NB4 (cell line): ENCODE data around the gene LAMB1.

Experiments used
- MYC ChIP-seq: IDR thresholded peaks from 2 replicates; pipeline ENCODE4 v1.6.1; 2011; ENCODE audit warnings: low read depth, low read length
- TF ChIP-seq, protein P1 (sequence below): IDR thresholded peaks from one replicate; pipeline ENCODE4 v1.5.1; 2012; ENCODE audit warnings: low read depth, low read length
- TF ChIP-seq, protein P2 (sequence below): IDR thresholded peaks from 2 replicates; pipeline ENCODE4 v1.6.1; 2011; ENCODE audit warnings: low read depth, low read length

DNA sequence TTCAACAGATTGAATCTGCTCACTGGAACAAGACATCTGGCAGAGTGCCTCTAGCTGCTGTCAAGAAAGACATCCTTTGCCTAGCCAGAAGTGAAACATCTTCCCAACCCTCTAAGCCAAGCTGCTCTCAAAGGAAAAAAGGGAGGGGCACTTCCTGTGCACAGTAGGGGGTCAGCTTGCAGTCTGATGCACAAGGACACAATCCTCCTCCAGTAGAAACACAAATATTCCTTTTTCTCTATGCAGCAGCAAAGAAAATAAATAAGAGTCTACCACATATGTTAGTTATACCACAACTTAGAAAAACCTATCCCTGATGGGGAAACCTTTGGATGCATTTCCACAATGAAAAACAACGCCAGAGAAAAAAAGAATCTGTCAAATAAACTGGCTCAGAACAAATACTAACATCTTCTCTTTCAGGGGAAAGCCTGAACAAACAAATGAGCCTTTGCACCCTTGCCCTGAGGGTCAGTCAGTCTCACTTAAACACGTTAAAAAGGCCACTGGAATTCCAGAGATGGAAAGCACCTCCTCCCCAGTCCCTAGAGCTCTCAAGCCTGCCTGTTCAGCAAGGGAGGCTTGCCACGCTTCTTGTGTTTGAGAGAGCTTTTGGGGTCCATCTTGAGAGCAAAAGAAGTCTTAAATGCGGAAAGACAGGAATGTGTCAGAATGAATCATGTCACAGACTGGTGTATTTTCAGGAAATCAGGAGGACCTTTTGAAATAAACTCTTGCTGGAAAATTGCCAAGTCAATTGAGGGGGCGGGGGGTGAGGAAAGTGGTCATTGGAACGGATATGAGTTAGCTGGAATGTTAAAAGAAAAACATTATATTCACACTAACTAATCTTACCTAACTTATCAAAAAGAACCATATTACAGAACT lies 7.5 kb downstream of the LAMB1 start:
- TF ChIP-seq, protein P1, sequence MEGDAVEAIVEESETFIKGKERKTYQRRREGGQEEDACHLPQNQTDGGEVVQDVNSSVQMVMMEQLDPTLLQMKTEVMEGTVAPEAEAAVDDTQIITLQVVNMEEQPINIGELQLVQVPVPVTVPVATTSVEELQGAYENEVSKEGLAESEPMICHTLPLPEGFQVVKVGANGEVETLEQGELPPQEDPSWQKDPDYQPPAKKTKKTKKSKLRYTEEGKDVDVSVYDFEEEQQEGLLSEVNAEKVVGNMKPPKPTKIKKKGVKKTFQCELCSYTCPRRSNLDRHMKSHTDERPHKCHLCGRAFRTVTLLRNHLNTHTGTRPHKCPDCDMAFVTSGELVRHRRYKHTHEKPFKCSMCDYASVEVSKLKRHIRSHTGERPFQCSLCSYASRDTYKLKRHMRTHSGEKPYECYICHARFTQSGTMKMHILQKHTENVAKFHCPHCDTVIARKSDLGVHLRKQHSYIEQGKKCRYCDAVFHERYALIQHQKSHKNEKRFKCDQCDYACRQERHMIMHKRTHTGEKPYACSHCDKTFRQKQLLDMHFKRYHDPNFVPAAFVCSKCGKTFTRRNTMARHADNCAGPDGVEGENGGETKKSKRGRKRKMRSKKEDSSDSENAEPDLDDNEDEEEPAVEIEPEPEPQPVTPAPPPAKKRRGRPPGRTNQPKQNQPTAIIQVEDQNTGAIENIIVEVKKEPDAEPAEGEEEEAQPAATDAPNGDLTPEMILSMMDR, result no peak
- TF ChIP-seq, protein P2, sequence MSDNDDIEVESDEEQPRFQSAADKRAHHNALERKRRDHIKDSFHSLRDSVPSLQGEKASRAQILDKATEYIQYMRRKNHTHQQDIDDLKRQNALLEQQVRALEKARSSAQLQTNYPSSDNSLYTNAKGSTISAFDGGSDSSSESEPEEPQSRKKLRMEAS, result no peak
- no peak for TF ChIP-seq MYC
